HG02884 (cell line): Measurements from ENCODE around the gene SYT17.
A peak's percentile ranks its signal among the peaks of the same experiment; 100 is the strongest.

Experiments used
- ATAC-seq: cut with Tn5 transposase; IDR thresholded peaks from one replicate; pipeline ENCODE4 v1.9.1; 2021; ENCODE audit warnings: mild to moderate bottlenecking, moderate library complexity; ENCODE audit not compliant: unreplicated experiment

The SYT17 gene

GRCh38 chr16:19167710-19168370, at the start of gene SYT17:
TSS of gene SYT17 (plus strand) at chr16:19168240. CDS start at chr16:19168647, 407 bp downstream.
- ATAC-seq, result no peak

- ATAC-seq, result no peak
Observed at GRCh38 chr16:19118938-19119431, 49.1 kb upstream of the SYT17 start.

GRCh38 chr16:19119564-19119963, 48.5 kb upstream of the SYT17 start:
- ATAC-seq, result no peak

- no peak for ATAC-seq
Observed at GRCh38 chr16:19123535-19124178, 44.4 kb upstream of the SYT17 start.

- ATAC-seq, result no peak
Observed at GRCh38 chr16:19126300-19126699, 41.7 kb upstream of the SYT17 start.

- peak; percentile 12 for ATAC-seq
Observed at GRCh38 chr16:19127205-19127604, 40.8 kb upstream of the SYT17 start.

- ATAC-seq, result peak; percentile 44
Observed at GRCh38 chr16:19127674-19128131, 40.3 kb upstream of the SYT17 start.

- ATAC-seq, result no peak
Observed at GRCh38 chr16:19128454-19129200, 39.4 kb upstream of the SYT17 start.

- ATAC-seq, result no peak
Observed at GRCh38 chr16:19130385-19130784, 37.7 kb upstream of the SYT17 start.

GRCh38 chr16:19130852-19131824, 36.9 kb upstream of the SYT17 start:
- no peak for ATAC-seq

- ATAC-seq, result no peak
Observed at GRCh38 chr16:19131825-19132218, 36.2 kb upstream of the SYT17 start.

- no peak for ATAC-seq
Observed at GRCh38 chr16:19132255-19132654, 35.8 kb upstream of the SYT17 start.

GRCh38 chr16:19132898-19133297, 35.1 kb upstream of the SYT17 start:
- no peak for ATAC-seq

GRCh38 chr16:19133600-19133999, 34.4 kb upstream of the SYT17 start:
- no peak for ATAC-seq

GRCh38 chr16:19135201-19135842, 32.7 kb upstream of the SYT17 start:
- ATAC-seq, result no peak

- ATAC-seq, result no peak
Observed at GRCh38 chr16:19135896-19136438, 32.1 kb upstream of the SYT17 start.

- ATAC-seq, result no peak
Observed at GRCh38 chr16:19136549-19137196, 31.4 kb upstream of the SYT17 start.

- ATAC-seq, result no peak
Observed at GRCh38 chr16:19137201-19138128, 30.6 kb upstream of the SYT17 start.
